EL (cell line): ENCODE data around the gene KRT13.
"Not testable (repeated sequence)": the region's sequence is repeated elsewhere in the genome, so short reads cannot be mapped to it uniquely, and the experiment has no call there.

Experiments used
- DNase-seq: peaks from one replicate; pipeline ENCODE4 v3.0.0-alpha.2; 2016

The KRT13 gene

DNA sequence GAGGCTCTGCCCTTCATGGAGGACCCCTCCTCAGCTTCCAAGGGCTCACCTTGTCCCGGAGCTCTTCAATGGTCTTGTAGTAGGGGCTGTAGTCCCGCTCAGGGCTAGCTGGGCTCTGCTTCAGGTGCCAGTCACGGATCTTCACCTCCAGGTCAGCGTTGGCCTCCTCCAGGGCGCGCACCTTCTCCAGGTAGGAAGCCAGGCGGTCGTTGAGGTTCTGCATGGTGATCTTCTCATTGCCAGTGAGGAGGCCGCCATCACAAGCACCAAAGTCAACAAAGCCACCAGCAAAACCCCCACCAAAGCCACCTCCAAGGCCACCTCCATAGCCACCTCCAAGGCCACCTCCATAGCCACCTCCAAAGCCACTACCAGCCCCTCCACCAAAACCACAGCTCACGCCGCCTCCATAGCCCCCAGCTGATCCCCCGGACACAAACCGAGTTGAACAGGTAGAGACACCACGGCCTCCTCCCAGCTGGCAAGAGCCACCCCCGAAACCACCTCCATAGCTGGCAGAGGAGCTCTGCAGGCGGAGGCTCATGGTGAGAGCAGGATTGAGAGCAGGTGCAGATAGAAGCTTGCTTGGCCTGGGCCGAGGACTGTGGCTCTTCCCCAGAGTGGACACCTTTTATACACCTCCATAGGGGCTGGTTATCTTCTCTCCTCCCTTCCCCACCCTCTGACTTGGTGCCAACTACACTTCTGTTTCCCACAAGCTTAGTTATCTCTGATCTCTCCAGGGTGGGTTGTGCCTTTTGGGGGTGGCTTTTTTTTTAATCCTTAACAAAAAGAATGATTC is at the start of gene KRT13:
Gene KRT13 (minus strand): TSS at position 606 of the 802 bp plus-strand sequence. CDS start 62 bp downstream, at position 544.
- no peak for DNase-seq

DNA sequence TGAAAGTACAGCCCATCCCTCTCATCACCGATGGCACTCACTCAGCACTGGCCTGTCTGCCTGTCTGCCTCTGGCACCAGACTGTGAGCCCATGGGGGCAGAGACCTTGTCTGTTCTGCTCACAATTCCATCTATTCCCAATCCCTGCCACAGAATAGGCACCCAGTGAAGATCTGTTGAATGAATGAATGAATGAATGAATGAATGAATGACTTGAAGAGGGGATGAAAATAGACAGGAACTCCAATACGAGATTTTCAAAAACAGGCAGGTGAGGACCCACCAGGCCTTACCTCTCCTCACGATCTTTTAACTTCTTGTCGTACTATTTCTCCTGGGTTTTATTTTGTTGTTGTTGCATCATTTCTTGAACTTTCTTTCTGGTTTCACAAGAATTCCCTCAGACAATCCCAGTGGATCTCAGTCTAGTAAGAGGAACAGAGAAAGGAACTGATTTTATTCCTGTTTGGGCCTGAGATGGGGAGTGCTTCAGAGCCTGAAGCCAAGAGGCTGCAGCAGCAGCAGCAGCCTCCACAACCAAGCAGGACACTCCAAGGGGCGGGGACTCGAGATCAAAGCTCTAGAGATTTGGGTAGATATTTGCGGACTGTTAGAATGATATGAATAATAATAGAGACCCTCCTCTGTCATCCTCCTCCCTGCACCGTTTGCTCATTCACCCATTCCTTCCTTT is 48.7 kb upstream of the KRT13 start:
- no peak for DNase-seq

DNA sequence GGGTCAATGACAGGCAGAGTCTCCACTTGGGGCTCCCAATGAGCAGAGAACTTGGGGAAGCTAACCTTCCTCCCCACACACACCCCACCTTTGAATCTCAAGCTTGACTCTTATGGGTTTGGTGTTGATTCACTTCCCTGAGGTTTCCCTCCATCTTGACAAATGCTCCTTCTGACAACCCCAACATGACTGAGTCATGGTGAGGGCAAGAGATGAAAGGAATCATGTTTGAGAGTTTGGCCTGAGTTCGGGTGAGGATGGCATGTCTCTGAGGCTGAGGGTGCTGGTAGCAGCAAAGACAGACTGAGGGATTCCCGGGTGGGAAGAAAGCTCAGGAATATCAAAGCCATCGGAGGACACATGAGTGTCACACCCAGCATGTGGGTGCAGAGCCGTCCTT is 47.8 kb upstream of the KRT13 start:
- no peak for DNase-seq

DNA sequence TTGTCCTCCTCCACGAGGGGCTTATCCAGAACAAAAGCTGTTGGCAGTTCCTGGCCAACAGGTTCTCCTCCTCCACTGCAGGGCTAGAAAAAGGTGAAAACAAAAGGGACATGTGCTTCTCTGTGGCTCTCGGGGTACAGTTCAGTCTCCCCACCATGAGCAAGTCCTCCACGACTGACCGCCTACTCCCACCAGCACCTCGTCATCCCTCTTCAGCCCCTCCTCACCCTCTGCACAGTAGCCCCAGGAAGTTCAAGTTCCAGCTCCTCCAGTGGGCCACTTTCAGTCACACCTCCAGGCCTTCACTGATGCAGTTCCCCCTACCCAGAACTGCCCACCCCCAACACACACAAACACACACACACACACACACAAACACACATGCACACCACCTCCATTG is 47.0 kb upstream of the KRT13 start:
- DNase-seq: no peak

DNA sequence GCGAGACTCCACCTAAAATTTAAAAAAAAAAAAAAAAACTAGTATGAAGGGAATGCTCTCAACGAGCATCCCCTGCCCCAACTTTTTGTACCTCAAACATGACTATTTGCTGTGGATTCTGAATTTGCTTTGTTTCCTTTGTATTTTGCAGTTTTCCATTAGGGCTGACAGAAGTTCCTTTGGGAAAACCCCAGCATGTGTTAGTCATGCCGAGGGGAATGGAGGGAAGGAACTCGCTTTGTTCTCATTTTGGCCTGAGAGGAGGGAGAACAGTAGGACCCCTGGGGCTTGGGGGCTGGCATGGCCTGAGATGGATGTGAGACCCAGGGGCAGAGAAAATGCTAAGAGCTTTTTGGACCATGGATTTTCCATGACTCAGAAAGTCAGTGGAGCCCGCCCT is 46.0 kb upstream of the KRT13 start:
- DNase-seq: peak; percentile 34

DNA sequence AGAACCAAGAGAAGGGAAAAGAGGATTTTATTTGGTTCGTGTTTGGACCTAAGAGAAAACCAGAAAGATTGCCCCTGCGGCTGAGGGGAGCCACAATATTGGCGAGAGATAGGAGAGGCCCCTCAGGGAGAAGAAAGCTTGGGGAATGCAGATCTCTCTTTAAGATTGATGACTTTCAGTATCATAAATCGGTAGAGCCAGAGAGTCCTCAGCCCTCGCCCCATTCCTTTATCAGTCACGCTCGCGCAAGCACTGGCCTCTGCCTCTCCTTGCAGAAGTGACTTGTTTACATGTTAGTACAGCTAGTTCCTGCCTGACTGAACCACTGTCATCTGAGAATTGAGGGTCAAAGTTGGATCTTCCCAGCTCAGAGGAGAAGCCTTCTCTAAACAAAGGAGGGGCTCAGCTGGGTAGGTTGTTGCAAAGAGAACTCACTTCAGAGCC is 44.2 kb upstream of the KRT13 start:
- no peak for DNase-seq

GRCh38 chr17:41548844-41549595 is 43.6 kb upstream of the KRT13 start:
- peak; percentile 91 for DNase-seq

DNA sequence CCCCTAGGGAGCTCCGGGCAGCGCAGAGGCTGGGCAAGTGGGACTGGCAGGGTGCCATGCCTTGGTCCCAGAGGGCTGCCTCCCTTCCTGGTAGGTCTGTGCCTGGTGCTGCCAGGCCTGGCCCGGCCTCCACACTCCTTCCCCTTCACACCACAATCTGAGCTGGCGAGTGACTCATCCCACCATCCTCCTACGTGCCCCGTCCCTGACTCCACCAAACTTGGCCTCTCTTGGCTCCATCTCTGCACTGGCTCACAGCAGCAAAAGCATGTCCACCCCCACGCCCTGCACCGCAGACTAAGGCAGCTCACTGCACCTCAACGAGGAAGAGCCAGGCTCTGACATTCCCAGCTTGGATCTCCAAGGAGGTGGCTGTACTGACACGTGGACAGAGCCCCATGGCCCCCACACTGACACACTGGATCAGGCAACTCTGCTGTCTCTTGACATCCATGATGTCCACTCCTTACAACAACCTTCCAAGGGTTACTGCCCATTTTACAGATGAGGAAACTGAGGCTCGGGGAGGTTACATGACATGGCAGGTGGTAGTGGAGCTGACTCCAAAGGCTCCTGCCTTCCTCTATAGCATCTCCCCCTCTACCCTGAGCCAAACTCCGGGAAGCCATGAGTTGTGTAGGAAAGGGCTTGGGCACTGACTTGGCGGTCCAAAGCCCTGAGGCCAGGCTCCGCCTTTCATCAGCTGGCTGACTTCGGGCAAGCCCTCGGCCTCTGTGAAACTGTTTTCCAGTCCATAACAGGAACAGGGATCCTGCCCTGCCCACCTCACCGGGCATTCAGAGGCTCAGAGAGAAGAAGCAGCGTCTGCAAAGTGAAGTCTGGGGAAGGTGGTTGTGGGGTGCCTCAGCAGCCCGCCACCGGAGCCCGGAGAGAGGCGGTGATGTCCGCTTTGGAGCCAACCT is 42.8 kb upstream of the KRT13 start:
- DNase-seq: peak; percentile 99

GRCh38 chr17:41547378-41547841 is 42.0 kb upstream of the KRT13 start:
- DNase-seq: no peak

DNA sequence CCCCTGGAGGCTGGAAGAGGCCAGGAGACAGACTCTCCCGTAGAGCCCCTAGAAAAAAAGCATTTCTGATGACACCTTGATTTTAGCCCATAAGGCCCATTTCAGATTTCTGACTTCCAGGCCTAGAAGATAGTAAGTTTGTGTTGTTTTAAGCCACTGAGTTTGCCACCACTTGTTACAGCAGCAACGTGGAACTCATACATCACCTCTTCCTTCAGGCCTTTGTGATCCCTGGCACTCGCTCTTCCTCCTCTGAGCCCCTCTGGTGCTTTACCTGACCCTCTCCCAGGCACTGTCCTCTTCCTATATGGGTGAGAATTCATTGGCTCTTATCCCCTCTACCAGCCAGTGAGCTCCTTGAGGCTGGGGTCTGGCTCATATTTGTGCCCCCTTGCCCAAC is 41.4 kb upstream of the KRT13 start:
- no peak for DNase-seq

DNA sequence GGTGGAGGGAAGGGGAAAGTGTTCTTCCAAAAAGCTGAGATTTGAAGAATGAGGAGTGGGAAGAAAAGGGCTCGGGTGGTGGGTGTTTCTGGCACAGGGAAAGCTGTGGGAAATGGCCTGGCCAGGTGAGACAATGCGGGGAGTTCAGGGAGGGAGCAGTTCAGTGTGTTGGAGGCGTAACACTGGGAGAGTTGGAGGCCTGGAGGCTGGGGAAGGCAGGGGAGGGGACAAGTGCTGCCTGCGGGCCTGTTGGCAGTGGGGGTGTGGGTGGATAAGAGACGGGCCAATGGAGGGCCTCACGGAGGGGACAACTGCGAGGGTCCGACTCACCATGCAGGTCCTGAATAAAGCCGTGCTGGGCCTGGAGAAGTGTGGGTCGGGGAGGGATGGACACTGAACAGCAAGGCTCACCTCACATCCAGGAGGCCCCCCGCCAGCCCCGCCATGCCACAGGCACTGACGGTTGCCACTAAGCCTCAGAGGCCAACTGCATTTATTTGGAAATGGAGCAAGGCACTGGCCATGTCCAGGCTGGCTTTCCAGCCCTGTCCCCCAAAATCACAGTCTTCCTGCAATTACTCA is 40.5 kb upstream of the KRT13 start:
- no peak for DNase-seq

DNA sequence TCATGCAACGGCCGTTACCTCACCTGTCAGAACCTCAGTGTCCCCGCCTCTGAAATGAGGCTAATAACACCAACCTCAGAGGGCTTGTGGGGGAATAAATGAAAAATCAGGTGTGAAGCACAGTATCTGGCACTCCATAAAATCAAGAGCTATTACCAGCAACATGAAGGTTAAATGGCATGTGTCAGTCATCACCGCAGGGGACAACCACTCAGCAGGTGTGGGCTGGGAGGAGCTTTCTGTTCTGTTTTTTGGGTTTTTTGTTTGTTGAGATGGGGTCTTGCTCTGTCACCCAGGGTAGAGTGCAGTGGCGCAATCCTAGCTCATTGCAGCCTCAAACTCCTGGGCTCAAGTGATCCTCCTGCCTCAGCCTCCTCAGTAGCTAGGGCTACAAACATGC is 39.5 kb upstream of the KRT13 start:
- DNase-seq: no peak

DNA sequence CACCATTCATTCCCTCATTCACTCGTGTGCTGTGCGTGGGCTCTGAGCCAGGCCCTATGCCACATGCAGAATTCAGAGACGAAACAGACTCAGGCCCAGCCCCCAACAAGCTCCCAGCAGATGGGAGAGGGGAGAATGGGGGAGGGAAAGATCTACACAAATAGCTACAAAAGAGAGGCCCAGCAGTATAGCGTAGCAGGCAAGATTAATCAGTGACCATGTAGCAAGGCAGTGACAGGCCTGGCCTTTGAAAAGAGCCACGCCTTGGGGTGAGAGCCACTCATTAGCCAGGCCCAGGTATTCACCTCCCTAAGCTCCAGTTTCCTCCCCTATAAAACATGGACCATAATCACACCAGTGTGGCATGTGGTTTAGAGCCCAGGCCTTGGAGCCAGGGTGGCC is 39.1 kb upstream of the KRT13 start:
- DNase-seq: no peak

DNA sequence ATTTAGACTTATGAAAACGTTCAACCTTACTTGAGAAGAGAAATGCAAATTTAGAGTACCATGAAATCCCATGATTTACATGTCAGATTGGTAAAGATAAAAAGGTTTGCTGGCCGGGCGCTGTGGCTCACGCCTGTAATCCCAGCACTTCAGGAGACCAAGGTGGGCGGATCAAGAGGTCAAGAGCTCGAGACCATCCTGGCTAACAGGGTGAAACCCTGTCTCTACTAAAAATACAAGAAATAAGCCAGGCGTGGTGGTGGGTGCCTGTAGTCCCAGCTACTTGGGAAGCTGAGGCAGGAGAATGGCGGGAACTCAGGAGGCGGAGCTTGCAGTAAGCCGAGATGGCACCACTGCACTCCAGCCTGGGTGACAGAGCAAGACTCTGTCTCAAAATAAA is 37.4 kb upstream of the KRT13 start:
- DNase-seq: not testable (repeated sequence)

GRCh38 chr17:41542357-41542756 is 36.9 kb upstream of the KRT13 start:
- no peak for DNase-seq

DNA sequence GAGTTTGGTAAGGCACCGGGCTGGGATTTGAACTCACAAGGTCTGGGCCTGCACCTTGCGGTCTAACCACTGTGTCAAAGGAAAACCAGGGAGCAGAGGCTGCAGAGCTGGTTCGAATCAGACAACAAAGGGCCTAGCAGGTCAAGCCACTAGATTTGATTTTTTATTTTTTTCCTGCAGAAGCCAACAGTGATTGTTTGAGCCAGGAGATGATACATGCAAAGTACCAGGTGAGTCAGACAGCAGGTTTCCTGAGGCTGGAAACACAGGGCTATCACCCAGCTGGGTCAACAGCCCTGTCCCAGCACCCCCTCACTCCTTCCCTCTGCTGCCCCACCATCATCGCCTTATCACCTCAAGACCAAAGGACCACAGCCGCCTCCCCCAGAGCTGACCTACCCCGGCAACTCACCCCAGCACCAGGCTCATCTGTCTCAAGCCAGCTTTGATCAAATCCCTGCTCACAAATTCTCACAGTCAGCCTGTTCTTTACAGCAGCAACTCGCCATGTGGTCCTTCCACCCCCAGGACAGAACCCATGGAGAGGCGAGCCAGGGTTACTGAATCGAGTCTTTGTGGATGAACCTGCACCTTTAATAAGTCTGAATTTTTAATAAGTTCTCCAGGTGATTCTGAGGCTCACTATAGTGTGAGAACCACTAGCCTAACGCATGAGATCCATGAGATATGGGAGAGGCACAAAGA is 35.7 kb upstream of the KRT13 start:
- DNase-seq: no peak

GRCh38 chr17:41539979-41540701 is 34.7 kb upstream of the KRT13 start:
- DNase-seq: no peak

- no peak for DNase-seq
Observed at GRCh38 chr17:41539071-41539492, 33.7 kb upstream of the KRT13 start.

- DNase-seq: peak; percentile 70
Observed at GRCh38 chr17:41538565-41538991, 33.2 kb upstream of the KRT13 start.

DNA sequence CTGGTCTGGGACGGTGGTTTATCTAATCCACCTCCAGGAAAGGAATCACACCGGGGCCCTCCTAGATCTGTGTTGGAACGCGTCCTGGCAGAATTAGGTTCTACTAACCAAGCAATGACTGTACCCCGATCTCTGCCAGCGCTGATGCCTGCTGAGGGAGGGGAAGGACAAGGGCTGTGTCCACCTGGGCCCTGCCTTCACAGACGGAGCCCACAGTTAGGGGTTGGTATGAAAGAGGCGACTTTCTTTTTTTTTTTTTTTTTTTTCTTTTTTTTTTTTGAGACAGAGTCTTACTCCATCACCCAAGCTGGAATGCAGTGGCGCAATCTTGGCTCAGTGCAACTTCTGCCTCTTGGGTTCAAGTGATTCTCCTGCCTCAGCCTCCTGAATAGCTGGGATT is 32.6 kb upstream of the KRT13 start:
- peak; percentile 41 for DNase-seq

DNA sequence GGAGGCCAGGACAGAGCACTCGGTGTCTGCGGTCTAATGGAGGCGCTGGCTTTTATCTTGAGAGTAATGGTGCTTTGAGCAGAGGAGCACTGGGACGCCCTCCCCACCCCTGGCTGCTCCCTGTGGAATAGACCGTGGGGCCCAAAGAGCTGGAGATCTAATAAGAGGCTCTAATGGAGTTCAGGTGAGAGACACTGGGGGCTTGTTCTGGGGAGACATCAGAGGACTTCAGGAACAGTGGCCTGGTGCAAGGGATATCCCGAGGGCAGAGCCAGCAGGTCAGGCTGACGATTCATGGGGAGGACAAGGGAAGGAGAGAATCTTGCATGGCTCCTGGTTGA is 32.2 kb upstream of the KRT13 start:
- DNase-seq: no peak
